OCI-LY1 (cell line): ENCODE measurements around the gene CNTN2.

Source experiments
- CTCF ChIP-seq: fragments of 200-600 bp; sonication (generic), shearing (Covaris generic); IDR thresholded peaks from 2 replicates; pipeline ENCODE4 v1.5.1; 2017; ENCODE audit warnings: mild to moderate bottlenecking, antibody characterized with exemption, low read length, moderate library complexity, mixed read lengths
- EZH2 ChIP-seq: fragments of 200-600 bp; sonication (generic), shearing (Covaris generic); IDR thresholded peaks from 2 replicates; pipeline ENCODE4 v1.8.0; 2017; ENCODE audit warnings: borderline replicate concordance, mixed run types, mild to moderate bottlenecking, antibody characterized with exemption, low read length, moderate library complexity, mixed read lengths

DNA sequence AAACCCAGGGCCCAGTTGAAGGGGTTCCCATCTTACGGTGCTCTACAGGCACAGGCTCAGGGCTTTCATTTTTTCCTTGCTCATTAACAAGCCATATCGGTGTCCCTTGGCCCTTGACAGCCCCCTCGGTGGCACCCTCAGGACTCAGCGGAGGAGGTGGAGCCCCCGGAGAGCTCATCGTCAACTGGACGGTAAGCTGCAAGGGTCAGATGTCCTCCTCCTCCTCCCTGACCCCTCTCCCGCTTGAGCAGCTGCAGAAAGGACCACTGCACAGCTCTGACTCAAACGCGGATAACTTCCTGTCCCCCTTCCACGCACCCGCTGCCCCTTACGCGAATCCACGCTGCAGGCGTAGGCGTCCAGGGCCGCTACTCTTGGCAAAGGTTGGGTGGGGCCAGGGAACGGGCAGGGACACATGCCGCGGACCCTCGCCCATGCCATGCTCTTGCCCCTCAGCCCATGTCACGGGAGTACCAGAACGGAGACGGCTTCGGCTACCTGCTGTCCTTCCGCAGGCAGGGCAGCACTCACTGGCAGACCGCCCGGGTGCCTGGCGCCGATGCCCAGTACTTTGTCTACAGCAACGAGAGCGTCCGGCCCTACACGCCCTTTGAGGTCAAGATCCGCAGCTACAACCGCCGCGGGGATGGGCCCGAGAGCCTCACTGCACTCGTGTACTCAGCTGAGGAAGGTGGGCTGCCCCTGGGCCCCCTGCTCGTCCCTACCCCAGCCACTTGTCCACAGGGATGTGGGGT is 26.5 kb downstream of the CNTN2 start:
- TF ChIP-seq CTCF: no peak
- TF ChIP-seq EZH2: no peak
